ENCODE measurements around the gene HSFX1. TPM values are rescaled to one million over a fixed set of nuclear protein-coding genes. Genes with fewer than 3 reads are reported as not detected.
"Not testable (repeated sequence)": the region's sequence is repeated elsewhere in the genome, so short reads cannot be mapped to it uniquely, and the experiment has no call there.

The HSFX1 gene
- total RNA-seq, 1 donor from 2014 or later, result not detected

DNA sequence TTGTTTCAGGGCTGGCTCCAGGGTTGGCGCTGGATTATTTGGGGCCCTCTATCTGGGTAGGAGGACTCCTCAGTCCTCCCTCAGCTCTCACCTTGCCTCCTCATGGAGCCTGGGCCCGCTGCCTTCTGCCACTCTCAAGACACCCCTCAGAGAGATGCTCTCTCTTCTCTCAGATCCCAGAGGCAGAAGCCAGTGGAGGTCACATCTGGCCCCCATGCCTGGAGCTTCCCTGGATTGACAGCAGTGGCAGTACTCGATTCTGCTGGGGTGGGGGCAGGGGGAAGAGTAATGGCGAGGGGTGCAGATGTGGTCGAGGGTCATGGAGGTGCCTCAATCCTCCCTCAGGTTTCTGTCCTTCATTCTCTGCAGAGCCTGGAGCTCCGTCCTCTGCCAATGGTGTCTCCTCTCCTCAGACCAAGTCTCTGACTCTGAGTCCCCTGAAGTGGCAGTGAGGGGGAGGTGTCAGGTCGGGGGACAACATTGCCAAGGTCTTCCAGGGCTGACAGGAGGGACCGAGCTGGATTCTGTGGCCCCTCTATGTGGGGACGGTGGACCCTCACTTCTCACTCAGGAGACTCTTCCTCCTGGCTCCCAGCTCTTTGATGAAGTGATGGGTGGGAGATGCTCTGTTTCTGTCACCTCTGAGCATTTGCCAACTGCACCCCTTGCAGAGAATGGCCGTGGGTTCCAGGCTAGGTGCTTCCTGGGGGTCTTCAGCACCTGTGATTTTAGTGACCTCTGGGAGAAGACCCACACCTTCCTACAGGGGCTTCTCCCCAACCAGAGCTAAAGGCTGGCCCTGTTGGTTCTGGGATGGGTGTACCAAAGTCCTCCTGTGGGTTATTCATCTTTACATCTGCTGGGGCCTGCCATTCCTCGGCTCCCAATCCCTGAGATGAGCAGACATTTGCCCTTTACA lies 10.9 kb upstream of the HSFX1 start:
- DNase-seq (ENCODE audit: low read depth), result no peak
- TF ChIP-seq, protein P1, sequence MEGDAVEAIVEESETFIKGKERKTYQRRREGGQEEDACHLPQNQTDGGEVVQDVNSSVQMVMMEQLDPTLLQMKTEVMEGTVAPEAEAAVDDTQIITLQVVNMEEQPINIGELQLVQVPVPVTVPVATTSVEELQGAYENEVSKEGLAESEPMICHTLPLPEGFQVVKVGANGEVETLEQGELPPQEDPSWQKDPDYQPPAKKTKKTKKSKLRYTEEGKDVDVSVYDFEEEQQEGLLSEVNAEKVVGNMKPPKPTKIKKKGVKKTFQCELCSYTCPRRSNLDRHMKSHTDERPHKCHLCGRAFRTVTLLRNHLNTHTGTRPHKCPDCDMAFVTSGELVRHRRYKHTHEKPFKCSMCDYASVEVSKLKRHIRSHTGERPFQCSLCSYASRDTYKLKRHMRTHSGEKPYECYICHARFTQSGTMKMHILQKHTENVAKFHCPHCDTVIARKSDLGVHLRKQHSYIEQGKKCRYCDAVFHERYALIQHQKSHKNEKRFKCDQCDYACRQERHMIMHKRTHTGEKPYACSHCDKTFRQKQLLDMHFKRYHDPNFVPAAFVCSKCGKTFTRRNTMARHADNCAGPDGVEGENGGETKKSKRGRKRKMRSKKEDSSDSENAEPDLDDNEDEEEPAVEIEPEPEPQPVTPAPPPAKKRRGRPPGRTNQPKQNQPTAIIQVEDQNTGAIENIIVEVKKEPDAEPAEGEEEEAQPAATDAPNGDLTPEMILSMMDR (conservative IDR thresholded peaks at IDR 0.05; ENCODE audit: low read depth, low read length), result no peak
- no peak overlapping the region for H3K4me3 ChIP-seq (ENCODE audit: low read depth, low read length)

DNA sequence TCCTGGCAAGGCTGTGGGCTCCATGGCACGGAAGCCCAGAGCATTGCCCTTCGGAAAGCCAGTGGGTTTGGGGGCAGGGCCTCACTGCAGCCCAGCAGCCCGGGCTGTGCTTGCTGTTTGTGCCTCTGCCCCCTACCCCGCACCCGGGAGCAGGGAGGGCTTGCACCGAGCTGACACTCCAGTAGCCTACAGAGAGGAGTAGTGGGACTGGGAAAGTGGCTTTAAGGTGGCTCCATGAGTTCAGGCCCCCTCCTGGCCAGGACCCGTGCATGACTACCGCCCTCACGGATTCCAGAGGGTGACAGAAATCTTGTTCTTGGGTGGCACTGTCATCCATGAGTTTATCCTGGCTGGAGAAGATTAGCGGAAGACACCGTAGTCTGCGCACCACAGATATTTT lies 3.5 kb upstream of the HSFX1 start:
- DNase-seq (ENCODE audit: low read depth); H3K4me3 ChIP-seq (ENCODE audit: low read depth, low read length): not testable (repeated sequence)

DNA sequence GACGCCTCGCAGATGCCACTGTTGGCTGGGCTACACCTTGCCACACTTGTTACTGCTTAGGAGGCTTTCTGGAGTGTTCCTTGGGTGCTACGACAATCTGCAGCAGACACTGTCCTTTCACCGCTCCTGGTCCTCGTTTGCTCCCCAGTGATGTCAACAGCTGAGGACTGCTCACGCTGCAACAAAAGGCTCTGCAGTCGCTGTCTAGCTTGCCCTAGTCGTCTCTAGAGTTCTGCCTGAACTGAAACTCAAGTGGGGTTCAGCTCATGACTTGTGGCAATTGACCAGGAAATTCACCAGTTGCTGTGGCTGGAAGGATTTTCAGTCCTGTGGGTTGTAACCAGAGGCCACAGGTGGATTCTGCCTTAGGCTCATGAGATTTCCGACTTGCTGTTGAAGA lies 842 bp upstream of the HSFX1 start:
- H3K4me3 ChIP-seq (ENCODE audit: low read depth, low read length); DNase-seq (ENCODE audit: low read depth): not testable (repeated sequence)

DNA sequence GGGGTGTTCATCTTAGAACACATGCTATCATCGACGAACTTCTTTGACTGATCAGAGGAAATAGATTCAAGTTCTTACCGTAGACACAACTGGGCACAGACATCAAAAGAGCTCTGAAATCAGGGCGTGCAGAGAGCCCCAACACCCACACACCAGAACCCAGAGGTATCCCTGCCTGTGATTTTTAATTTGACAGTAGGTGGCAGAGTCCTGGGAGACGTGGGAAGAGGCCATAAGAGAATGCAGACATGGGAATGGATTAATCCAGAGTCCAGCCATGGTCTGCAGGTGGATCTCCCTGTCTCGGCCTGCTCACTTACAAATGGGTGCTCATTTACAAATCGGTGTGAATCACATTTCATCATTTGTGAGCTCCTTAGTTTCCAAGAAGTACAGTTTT lies 4.1 kb downstream of the HSFX1 start:
- not testable (repeated sequence) for H3K4me3 ChIP-seq (ENCODE audit: low read depth, low read length); DNase-seq (ENCODE audit: low read depth)

DNA sequence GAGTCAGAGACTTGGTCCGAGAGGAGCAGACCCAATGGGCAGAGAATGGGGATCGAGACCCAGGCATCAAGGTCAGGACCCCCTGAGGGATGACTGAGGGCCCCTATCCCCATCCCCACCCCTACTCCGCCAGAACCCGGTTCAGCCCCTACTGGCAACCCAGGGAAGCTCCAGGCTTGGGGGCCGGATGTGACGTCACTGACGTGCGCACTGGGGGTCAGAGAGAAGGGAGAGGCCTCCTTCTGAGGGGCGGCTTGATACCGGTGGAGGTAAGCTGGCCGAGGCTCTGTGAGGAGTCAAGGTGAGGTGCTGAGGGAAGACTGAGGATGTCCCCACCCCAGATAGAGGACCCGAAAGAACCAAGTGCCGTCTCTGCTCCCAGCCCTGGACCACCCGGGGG lies 7.9 kb downstream of the HSFX1 start, which contains the start of gene MAGEA9:
MAGEA9 (plus strand) TSS at position 204 of the 400 bp plus-strand sequence. CDS start 4,281 bp downstream, outside the sequence.
- not testable (repeated sequence) for H3K4me3 ChIP-seq (ENCODE audit: low read depth, low read length); DNase-seq (ENCODE audit: low read depth)

DNA sequence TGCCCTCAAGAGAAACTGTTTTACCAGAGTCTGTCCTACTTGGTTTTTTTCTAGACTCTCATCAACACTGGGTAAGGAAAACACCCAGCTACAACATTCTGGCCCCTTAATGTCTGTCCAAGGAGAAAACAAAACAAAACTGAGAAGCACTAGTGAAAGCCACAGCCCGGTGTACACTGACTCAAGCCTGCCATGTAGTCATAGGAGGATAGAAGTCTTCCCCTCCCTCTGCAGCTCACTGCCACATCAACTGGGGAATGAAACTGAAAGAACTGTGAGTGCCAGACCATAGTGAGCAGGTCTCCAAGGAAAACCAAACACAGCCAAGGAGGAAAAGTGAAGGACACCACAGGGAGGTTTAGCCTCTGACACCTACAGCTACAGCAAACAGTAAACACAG lies 21.7 kb downstream of the HSFX1 start:
- H3K4me3 ChIP-seq (ENCODE audit: low read depth, low read length); DNase-seq (ENCODE audit: low read depth): not testable (repeated sequence)

DNA sequence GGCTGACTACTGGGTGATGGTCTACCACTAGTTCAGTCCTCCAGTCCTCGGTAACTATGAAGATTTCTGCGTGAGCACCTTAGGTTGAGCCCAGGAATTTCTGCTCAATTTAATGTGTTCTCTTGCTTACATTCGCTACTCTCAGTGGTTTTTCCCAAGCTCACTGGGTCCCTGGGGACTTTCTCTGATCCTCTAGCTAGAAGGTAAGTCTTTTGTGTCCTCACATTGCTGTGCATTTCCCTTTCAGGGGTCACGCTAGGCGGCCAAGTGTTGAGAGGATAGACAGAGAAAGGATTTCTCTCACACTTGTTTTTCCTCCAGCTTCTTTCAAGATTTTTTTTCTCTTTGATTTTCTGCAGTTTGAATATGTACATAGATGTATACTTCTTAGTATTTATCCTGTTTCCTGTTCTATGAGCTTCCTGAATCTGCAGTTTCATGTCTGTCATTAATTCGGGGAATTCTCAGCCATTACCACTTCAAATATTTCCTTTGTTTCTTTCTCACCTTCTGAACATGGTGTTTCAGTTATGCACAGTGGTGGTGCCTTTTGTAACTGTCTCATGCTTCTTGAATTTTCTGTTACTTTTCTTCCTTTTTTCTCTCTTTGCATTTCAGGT lies 25.3 kb downstream of the HSFX1 start:
- H3K4me3 ChIP-seq (ENCODE audit: low read depth, low read length), result no peak overlapping the region
- TF ChIP-seq, protein P1 (conservative IDR thresholded peaks at IDR 0.05; ENCODE audit: low read depth, low read length), result no peak
- DNase-seq (ENCODE audit: low read depth), result no peak

DNA sequence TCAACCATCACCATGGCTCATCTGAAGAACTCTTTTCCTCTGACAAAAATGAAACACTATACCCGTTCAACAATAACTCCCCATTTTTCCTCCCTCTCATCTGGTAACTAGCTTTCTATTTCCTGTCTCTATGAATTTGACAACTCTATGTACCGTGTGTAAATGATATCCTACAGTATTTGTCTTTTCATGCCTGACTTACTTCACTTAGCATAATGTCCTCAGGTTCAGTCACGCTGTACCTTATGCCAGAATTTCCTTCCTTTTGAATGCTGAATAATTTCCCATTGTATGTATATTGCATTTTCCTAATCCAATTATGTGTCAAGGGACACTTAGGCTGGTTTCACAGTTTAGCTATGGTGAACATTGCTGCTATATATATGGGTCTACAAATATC lies 26.1 kb downstream of the HSFX1 start:
- no peak for DNase-seq (ENCODE audit: low read depth)
- TF ChIP-seq, protein P1 (conservative IDR thresholded peaks at IDR 0.05; ENCODE audit: low read depth, low read length), result no peak
- no peak overlapping the region for H3K4me3 ChIP-seq (ENCODE audit: low read depth, low read length)

DNA sequence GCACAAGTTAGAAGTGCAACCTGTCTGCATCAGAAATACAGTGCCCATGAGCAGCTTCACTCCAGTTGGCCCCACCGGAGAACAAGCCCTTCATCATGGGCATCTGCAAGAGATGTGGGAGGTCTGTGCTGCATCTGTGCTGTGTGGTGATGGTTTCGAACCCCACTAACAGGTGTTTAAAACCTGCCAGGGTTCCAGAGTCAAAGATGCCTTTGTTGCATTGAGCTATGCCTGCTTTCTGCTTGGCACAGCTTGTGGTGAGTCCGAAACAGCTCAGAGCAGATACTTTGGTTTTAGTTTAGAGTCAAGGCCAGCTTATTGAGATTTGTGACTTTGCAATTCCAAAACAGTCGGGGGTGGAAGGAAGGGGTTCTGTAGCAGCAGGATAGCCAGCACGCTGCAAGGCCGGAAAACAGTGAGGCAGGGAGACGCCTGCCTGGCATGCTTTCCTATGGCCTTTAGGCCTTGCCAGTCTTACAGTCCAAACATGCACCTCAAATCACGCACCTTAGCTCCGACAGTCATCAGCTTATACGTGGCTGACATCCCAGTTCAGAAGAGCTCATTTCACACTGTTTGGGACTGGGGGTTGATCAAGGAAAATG lies 29.7 kb downstream of the HSFX1 start:
- TF ChIP-seq, protein P1 (conservative IDR thresholded peaks at IDR 0.05; ENCODE audit: low read depth, low read length), result no peak
- DNase-seq (ENCODE audit: low read depth), result no peak
- no peak overlapping the region for H3K4me3 ChIP-seq (ENCODE audit: low read depth, low read length)
